ENCODE measurements around the gene STAM. TPM values are rescaled to one million over a fixed set of nuclear protein-coding genes. Genes with fewer than 3 reads are reported as not detected.

STAM gene
- total RNA-seq, 1 donor from 2014 or later = 35.4 TPM

DNA sequence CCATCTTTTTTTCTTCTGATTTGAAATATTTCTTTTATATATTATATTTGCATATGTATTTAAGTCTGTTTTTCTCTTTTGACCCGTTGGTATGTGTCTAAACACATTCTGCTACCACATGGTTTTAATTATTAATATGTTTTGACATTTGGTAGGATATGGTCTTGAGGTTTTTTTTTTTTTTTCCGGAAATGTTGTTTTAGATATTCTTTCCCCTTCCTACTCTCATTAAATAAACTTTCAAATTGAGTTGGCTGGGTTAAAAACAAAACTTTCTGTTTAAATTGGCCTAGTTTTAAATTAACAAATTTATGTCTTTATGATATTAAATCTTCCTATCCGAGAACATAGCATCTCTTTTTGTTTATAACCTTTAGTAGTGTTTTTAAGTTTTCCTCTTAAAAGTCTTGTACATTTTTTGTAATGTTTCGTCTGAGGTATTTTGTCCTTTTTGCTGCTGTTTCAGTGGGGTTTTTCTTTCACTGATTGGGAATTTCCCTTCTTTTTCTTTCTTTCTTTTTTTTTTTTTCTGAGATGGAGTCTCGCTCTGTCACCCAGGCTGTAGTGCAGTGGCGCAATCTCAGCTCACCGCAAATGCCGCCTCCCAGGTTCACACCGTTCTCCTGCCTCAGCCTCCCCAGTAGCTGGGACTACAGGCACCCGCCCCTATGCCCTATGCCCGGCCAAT is 25.4 kb downstream of the STAM start:
- H3K27me3 ChIP-seq = no peaks in the 10 kb centered on the region
- no peak for ATAC-seq
- TF ChIP-seq, protein P1, sequence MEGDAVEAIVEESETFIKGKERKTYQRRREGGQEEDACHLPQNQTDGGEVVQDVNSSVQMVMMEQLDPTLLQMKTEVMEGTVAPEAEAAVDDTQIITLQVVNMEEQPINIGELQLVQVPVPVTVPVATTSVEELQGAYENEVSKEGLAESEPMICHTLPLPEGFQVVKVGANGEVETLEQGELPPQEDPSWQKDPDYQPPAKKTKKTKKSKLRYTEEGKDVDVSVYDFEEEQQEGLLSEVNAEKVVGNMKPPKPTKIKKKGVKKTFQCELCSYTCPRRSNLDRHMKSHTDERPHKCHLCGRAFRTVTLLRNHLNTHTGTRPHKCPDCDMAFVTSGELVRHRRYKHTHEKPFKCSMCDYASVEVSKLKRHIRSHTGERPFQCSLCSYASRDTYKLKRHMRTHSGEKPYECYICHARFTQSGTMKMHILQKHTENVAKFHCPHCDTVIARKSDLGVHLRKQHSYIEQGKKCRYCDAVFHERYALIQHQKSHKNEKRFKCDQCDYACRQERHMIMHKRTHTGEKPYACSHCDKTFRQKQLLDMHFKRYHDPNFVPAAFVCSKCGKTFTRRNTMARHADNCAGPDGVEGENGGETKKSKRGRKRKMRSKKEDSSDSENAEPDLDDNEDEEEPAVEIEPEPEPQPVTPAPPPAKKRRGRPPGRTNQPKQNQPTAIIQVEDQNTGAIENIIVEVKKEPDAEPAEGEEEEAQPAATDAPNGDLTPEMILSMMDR (IDR thresholded peaks at IDR 0.05) = no peak
- no peak overlapping the region for H3K4me3 ChIP-seq
- intact Hi-C loops (cut with DNase I) = no loop called here
- H3K27ac ChIP-seq = no peak overlapping the region
- H3K9me3 ChIP-seq = no peaks in the 10 kb centered on the region
- no peaks in the 10 kb centered on the region for H3K36me3 ChIP-seq
- DNase-seq = no peak
- peaks cover 38% of the 10 kb centered on the region for H3K4me1 ChIP-seq

DNA sequence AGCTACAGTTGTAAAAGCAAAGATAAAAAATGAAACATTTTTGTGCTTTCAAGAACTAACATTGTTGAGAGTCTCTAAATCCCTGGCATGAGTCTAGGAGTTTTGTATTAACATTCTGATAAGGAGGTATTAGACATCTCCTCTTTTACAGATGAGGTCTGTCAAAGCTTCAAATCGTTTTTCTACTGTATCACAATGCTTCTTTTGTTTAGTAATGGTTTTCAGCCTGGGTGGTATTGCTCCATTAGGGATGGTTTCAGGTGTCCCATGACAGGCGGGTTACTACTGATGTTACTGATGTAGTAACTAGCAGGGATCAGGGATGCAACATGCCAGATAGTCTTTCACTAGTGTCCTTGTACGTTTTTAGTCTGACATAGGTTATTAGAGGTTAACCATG is 27.4 kb downstream of the STAM start:
- no peak for DNase-seq
- no peak for ATAC-seq
- Histone ChIP-seq H3K9me3 (no peaks in the 10 kb centered on the region), H3K27ac (no peak overlapping the region), H3K36me3 (no peaks in the 10 kb centered on the region), H3K4me1 (peaks cover 21% of the 10 kb centered on the region), H3K27me3 (no peaks in the 10 kb centered on the region), H3K4me3 (no peak overlapping the region)
- TF ChIP-seq, protein P1 (IDR thresholded peaks at IDR 0.05) = no peak
- intact Hi-C loops (cut with DNase I) = no loop called here

- Histone ChIP-seq H3K27ac (no peak overlapping the region), H3K9me3 (no peaks in the 10 kb centered on the region), H3K4me3 (no peak overlapping the region), H3K4me1 (peaks cover 12% of the 10 kb centered on the region), H3K36me3 (no peaks in the 10 kb centered on the region), H3K27me3 (no peaks in the 10 kb centered on the region)
- TF ChIP-seq, protein P1 (IDR thresholded peaks at IDR 0.05) = no peak
- DNase-seq (no peak), ATAC-seq (peak; percentile 73)
- intact Hi-C loops (cut with DNase I) = no loop called here
Observed at GRCh38 chr10:17673471-17674061, 29.6 kb downstream of the STAM start.

GRCh38 chr10:17674566-17674965 is 30.6 kb downstream of the STAM start:
- DNase-seq (no peak), ATAC-seq (no peak)
- Histone ChIP-seq H3K9me3 (no peaks in the 10 kb centered on the region), H3K36me3 (no peaks in the 10 kb centered on the region), H3K27me3 (no peaks in the 10 kb centered on the region), H3K4me1 (peaks cover 9% of the 10 kb centered on the region), H3K4me3 (no peak overlapping the region), H3K27ac (no peak overlapping the region)
- TF ChIP-seq, protein P1 (IDR thresholded peaks at IDR 0.05) = no peak
- intact Hi-C loops (cut with DNase I) = no loop called here

GRCh38 chr10:17675638-17676037 is 31.7 kb downstream of the STAM start:
- no peaks in the 10 kb centered on the region for H3K9me3 ChIP-seq
- peaks cover 9% of the 10 kb centered on the region for H3K4me1 ChIP-seq
- intact Hi-C loops (cut with DNase I) = no loop called here

More at GRCh38 chr10:17675638-17676037, 31.7 kb downstream of the STAM start:
- no peaks in the 10 kb centered on the region for H3K27me3 ChIP-seq
- DNase-seq = no peak
- TF ChIP-seq, protein P1 (IDR thresholded peaks at IDR 0.05) = no peak
- no peak for ATAC-seq
- H3K36me3 ChIP-seq = no peaks in the 10 kb centered on the region
- no peak overlapping the region for H3K27ac ChIP-seq
- H3K4me3 ChIP-seq = no peak overlapping the region

Measured in upper lobe of right lung (tissue), 1 donor.